HCT116 (cell line): Measurements from ENCODE around the gene MAPK10. TPM values are rescaled to one million over a fixed set of nuclear protein-coding genes. Genes with fewer than 3 reads are reported as not detected.

ENCODE experiments used
- ATAC-seq: fragments of 200-7000 bp; cut with Tn5 transposase; 2 replicates; pipeline ENCODE4 v1.9.1; 2020; ENCODE audit warnings: mild to moderate bottlenecking, moderate library complexity
- BruUV-seq: library from RNA; stranded (reverse); fragments of 400-500 nt; replicated peaks from 2 replicates; lab custom pipeline; 2021; lab: Mats Ljungman, UMichigan
- CTCF ChIA-PET: fragments of 300-600 bp; sonication (Branson Sonifier 250); formaldehyde crosslinking; loops from one replicate; lab custom pipeline; 2021; ENCODE audit warnings: antibody characterized with exemption; lab: Charles Lee
- POLR2A ChIA-PET: fragments of 300-600, 350-600 bp; sonication (Branson Sonifier 250); formaldehyde crosslinking; loops from one replicate; lab custom pipeline; 2021; ENCODE audit warnings: antibody characterized with exemption; lab: Charles Lee
- RAD21 ChIA-PET, 2 experiments: fragments of 300-600 bp; sonication (Branson Sonifier 250); formaldehyde crosslinking; loops; one replicate each; lab custom pipeline; 2023; ENCODE audit warnings: low total read pairs in 2 of 2; ENCODE audit not compliant: uncharacterized antibody in 2 of 2, unreplicated experiment in 2 of 2, low non-redundant PET in 1 of 2; lab: Charles Lee
- DNase-seq: peaks from one replicate; pipeline ENCODE4 v3.0.0-alpha.2; 2010; ENCODE audit warnings: low read depth, low spot score
- H2AFZ ChIP-seq: fragments of 200-600 bp; shearing (Covaris generic), sonication (generic); 2 replicates; pipeline ENCODE4 v1.6.1; 2017; ENCODE audit warnings: low read depth, mixed run types, mixed read lengths, antibody characterized with exemption, low read length; ENCODE audit not compliant: poor library complexity, severe bottlenecking
- H3K27ac ChIP-seq: 2 replicates; pipeline ENCODE4 v1.5.1; 2012; ENCODE audit warnings: low read depth, low read length
- H3K27me3 ChIP-seq: fragments of 200-600 bp; sonication (generic); 2 replicates; pipeline ENCODE4 v1.6.1; 2016; ENCODE audit warnings: mixed run types, low read length, mixed read lengths; ENCODE audit not compliant: insufficient read depth
- H3K36me3 ChIP-seq, 2 experiments: fragments of 200-500 bp in 1 of 2; fragments of 200-600 bp in 1 of 2; sonication (Bioruptor generic) in 1 of 2; sonication (generic) in 1 of 2; 2 replicates each; pipeline versions ENCODE4 v1.5.1 to v1.6.1; 2014 to 2016; ENCODE audit warnings: low read length in 2 of 2, inconsistent platforms in 1 of 2, mixed read lengths in 1 of 2, mixed run types in 1 of 2; ENCODE audit not compliant: insufficient read depth in 2 of 2, control insufficient read depth in 1 of 2
- H3K4me1 ChIP-seq, 2 experiments: fragments of 200-600 bp in 1 of 2; sonication (generic) in 1 of 2; 2 replicates each; pipeline versions ENCODE4 v1.5.1 to v1.6.1; 2012 to 2017; ENCODE audit warnings: low read length in 2 of 2, inconsistent platforms in 1 of 2, mild to moderate bottlenecking in 1 of 2, mixed read lengths in 1 of 2, mixed run types in 1 of 2, moderate library complexity in 1 of 2; ENCODE audit not compliant: insufficient read depth in 2 of 2, control insufficient read depth in 1 of 2
- H3K4me2 ChIP-seq: fragments of 200-600 bp; sonication (generic); 2 replicates; pipeline ENCODE4 v1.6.1; 2017; ENCODE audit warnings: mixed run types, low read length, mixed read lengths
- H3K4me3 ChIP-seq, 2 experiments: fragments of 200-600 bp in 1 of 2; sonication (generic) in 1 of 2; replicated peaks in 1 of 2; 2 replicates each; pipeline ENCODE4 v1.5.1; 2011 to 2016; ENCODE audit warnings: low read length in 2 of 2, control low read depth in 1 of 2, low read depth in 1 of 2, mild to moderate bottlenecking in 1 of 2, mixed read lengths in 1 of 2, mixed run types in 1 of 2
- H3K79me2 ChIP-seq: fragments of 200-600 bp; sonication (generic); 2 replicates; pipeline ENCODE4 v1.6.1; 2017; ENCODE audit warnings: mild to moderate bottlenecking, mixed run types, low read length, moderate library complexity, mixed read lengths; ENCODE audit not compliant: insufficient read depth
- H3K9ac ChIP-seq: fragments of 200-600 bp; sonication (generic); 2 replicates; pipeline ENCODE4 v1.6.1; 2016; ENCODE audit warnings: low read length, mixed read lengths
- H3K9me2 ChIP-seq: fragments of 200-600 bp; sonication (generic), shearing (Covaris generic); 2 replicates; pipeline ENCODE4 v1.6.1; 2017; ENCODE audit warnings: mixed run types, mild to moderate bottlenecking, moderate library complexity; ENCODE audit not compliant: insufficient read depth
- H3K9me3 ChIP-seq, 2 experiments: fragments of 200-500 bp in 1 of 2; fragments of 200-600 bp in 1 of 2; sonication (Bioruptor generic) in 1 of 2; sonication (generic) in 1 of 2; 2 replicates each; pipeline ENCODE4 v1.6.1; 2014 to 2017; ENCODE audit warnings: low read length in 2 of 2, mixed read lengths in 2 of 2, inconsistent platforms in 1 of 2, low read depth in 1 of 2, mild to moderate bottlenecking in 1 of 2, mixed run types in 1 of 2, moderate library complexity in 1 of 2; ENCODE audit not compliant: control insufficient read depth in 1 of 2, insufficient read depth in 1 of 2
- H4K20me1 ChIP-seq: fragments of 200-600 bp; sonication (generic), shearing (Covaris generic); 2 replicates; pipeline ENCODE4 v1.6.1; 2017; ENCODE audit warnings: mixed run types, mild to moderate bottlenecking, moderate library complexity; ENCODE audit not compliant: insufficient read depth
- CBX3 ChIP-seq: IDR thresholded peaks from 2 replicates; pipeline ENCODE4 v1.6.1; 2012; ENCODE audit warnings: low read depth
- CEBPB ChIP-seq: IDR thresholded peaks from 2 replicates; pipeline ENCODE4 v1.6.1; 2012; ENCODE audit warnings: low read depth
- EGR1 ChIP-seq: IDR thresholded peaks from 2 replicates; pipeline ENCODE4 v1.6.1; 2012; ENCODE audit warnings: low read depth
- ELF1 ChIP-seq: IDR thresholded peaks from 2 replicates; pipeline ENCODE4 v1.6.1; 2012; ENCODE audit warnings: low read depth, borderline replicate concordance
- EZH2phosphoT487 ChIP-seq: fragments of 200-600 bp; IDR thresholded peaks from 2 replicates; pipeline ENCODE4 v1.6.1; 2018; ENCODE audit warnings: antibody characterized with exemption, borderline replicate concordance
- FOSL1 ChIP-seq: IDR thresholded peaks from 2 replicates; pipeline ENCODE4 v1.6.1; 2012; ENCODE audit warnings: low read depth
- JUND ChIP-seq: IDR thresholded peaks from 2 replicates; pipeline ENCODE4 v1.6.1; 2012
- POLR2A ChIP-seq: IDR thresholded peaks from 2 replicates; pipeline ENCODE4 v1.7.0; 2011; ENCODE audit warnings: borderline replicate concordance; ENCODE audit not compliant: insufficient read depth, insufficient read length; ENCODE audit errors: extremely low read depth
- RAD21 ChIP-seq: IDR thresholded peaks from 2 replicates; pipeline ENCODE4 v1.6.1; 2012; ENCODE audit warnings: low read depth, mild to moderate bottlenecking
- SIN3A ChIP-seq: IDR thresholded peaks from 2 replicates; pipeline ENCODE4 v1.6.1; 2012; ENCODE audit warnings: low read depth
- SP1 ChIP-seq: IDR thresholded peaks from 2 replicates; pipeline ENCODE4 v1.6.1; 2012; ENCODE audit warnings: low read depth
- SRF ChIP-seq: IDR thresholded peaks from 2 replicates; pipeline ENCODE4 v1.6.1; 2012; ENCODE audit warnings: low read depth
- TCF7L2 ChIP-seq: IDR thresholded peaks from 2 replicates; pipeline ENCODE4 v1.7.0; 2011; ENCODE audit warnings: borderline replicate concordance, inconsistent platforms; ENCODE audit not compliant: insufficient read depth, insufficient read length; ENCODE audit errors: extremely low read depth
- ZFX ChIP-seq: fragments of 450-650 bp; IDR thresholded peaks from 2 replicates; pipeline ENCODE4 v1.6.1; 2017
- ZNF274 ChIP-seq: fragments of 200-500 bp; sonication (Bioruptor generic); IDR thresholded peaks from 2 replicates; pipeline ENCODE4 v1.6.1; 2014; ENCODE audit warnings: mild to moderate bottlenecking, low read depth, low read length, inconsistent platforms
- intact Hi-C: fragments of 100-400 bp; cut with micrococcal nuclease; formaldehyde crosslinking; loops from 2 replicates; pipeline ENCODE4 v1.10.0; 2022
- total RNA-seq: library from RNA; stranded (reverse); gene quantifications from one replicate; pipeline ENCODE4 v1.2.1, GENCODE V29; 2021; ENCODE audit not compliant: unreplicated experiment
- TF ChIP-seq, protein P1 (sequence below): IDR thresholded peaks from 2 replicates; pipeline ENCODE4 v1.6.1; 2012; ENCODE audit warnings: low read depth
- TF ChIP-seq, protein P2 (sequence below): IDR thresholded peaks from 2 replicates; pipeline ENCODE4 v1.6.1; 2011; ENCODE audit warnings: mild to moderate bottlenecking, low read length, moderate library complexity; ENCODE audit not compliant: insufficient replicate concordance; ENCODE audit errors: extremely low read depth
- TF ChIP-seq, protein P3 (sequence below): IDR thresholded peaks from 2 replicates; pipeline ENCODE4 v1.6.1; 2012

Gene MAPK10
- total RNA-seq, 1 experiment from 2014 or later, result 0.52 TPM

DNA sequence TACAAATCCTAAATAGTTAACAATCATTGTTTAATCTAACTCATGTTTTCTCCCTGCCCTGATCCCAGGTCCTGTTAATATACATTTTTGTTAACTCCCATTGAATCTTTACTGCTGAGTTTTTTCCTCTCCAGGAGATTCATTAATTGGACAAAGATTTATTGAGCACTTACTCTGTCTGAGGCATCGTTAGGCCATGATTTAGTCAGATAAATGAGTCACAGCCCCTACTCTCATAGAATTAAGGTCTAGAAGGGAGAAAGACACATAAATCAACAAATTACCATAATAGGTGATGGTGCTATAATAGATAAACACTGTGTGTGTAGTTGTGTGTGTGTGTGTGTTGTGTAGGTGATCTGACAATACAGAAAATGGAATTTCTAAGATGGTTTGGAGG lies 112.5 kb downstream of the MAPK10 start:
- no TSS peak for BruUV-seq
- Histone ChIP-seq H3K27me3 (no peaks in the 10 kb centered on the region), H3K4me3 (no peak overlapping the region), H3K27ac (no peak overlapping the region), H3K79me2 (no peaks in the 10 kb centered on the region), H3K9me3 (no peaks in the 10 kb centered on the region), H2AFZ (no peak overlapping the region), H3K4me2 (no peak overlapping the region), H3K9ac (no peak overlapping the region), H3K4me1 (no peaks in the 10 kb centered on the region), H3K9me2 (no peaks in the 10 kb centered on the region), H4K20me1 (no peaks in the 10 kb centered on the region), H3K36me3 (no peaks in the 10 kb centered on the region)
- ATAC-seq, result no peak
- TF ChIP-seq ELF1 (no peak), ZFX (no peak)
- ChIA-PET POLR2A (no interaction called here), CTCF (no interaction called here), RAD21 (no interaction called here)
- intact Hi-C loops, result no loop called here
- no peak for DNase-seq

DNA sequence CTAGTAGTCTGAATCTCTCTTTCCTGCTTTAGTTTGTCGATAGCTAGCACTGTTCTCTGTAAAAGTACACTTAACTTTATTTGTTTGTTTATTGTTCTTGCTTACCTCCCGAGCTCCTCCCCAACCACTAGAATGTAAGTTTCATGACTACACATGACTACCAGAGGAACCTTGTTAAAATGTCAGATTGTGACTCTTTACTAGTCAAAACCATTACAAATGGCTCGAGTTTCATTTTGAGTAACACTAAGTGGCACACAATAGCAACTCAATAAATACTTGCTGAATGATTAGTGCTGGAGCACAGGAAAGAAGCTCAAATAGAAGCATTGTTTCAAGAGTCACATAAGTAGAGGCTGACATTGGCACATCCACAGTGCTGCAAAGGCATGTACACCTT lies 116.1 kb downstream of the MAPK10 start:
- intact Hi-C loops, result no loop called here
- Histone ChIP-seq H2AFZ (no peak overlapping the region), H3K4me1 (no peaks in the 10 kb centered on the region), H3K79me2 (no peaks in the 10 kb centered on the region), H3K27ac (no peak overlapping the region), H3K9me3 (no peaks in the 10 kb centered on the region), H3K9ac (no peak overlapping the region), H3K4me2 (no peak overlapping the region), H3K4me3 (no peak overlapping the region), H3K9me2 (no peaks in the 10 kb centered on the region), H4K20me1 (no peaks in the 10 kb centered on the region), H3K27me3 (no peaks in the 10 kb centered on the region), H3K36me3 (no peaks in the 10 kb centered on the region)
- ChIA-PET RAD21 (no interaction called here), POLR2A (no interaction called here), CTCF (no interaction called here)
- DNase-seq (no peak), ATAC-seq (no peak)
- no TSS peak for BruUV-seq
- no peak for TF ChIP-seq ZNF274
- TF ChIP-seq TCF7L2, result no peak
- no peak for TF ChIP-seq ELF1
- no peak for TF ChIP-seq POLR2A
- TF ChIP-seq SIN3A, result no peak
- TF ChIP-seq SP1, result no peak
- TF ChIP-seq, protein P1, sequence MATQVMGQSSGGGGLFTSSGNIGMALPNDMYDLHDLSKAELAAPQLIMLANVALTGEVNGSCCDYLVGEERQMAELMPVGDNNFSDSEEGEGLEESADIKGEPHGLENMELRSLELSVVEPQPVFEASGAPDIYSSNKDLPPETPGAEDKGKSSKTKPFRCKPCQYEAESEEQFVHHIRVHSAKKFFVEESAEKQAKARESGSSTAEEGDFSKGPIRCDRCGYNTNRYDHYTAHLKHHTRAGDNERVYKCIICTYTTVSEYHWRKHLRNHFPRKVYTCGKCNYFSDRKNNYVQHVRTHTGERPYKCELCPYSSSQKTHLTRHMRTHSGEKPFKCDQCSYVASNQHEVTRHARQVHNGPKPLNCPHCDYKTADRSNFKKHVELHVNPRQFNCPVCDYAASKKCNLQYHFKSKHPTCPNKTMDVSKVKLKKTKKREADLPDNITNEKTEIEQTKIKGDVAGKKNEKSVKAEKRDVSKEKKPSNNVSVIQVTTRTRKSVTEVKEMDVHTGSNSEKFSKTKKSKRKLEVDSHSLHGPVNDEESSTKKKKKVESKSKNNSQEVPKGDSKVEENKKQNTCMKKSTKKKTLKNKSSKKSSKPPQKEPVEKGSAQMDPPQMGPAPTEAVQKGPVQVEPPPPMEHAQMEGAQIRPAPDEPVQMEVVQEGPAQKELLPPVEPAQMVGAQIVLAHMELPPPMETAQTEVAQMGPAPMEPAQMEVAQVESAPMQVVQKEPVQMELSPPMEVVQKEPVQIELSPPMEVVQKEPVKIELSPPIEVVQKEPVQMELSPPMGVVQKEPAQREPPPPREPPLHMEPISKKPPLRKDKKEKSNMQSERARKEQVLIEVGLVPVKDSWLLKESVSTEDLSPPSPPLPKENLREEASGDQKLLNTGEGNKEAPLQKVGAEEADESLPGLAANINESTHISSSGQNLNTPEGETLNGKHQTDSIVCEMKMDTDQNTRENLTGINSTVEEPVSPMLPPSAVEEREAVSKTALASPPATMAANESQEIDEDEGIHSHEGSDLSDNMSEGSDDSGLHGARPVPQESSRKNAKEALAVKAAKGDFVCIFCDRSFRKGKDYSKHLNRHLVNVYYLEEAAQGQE, result no peak
- TF ChIP-seq CBX3, result no peak
- TF ChIP-seq RAD21, result no peak
- TF ChIP-seq, protein P2, sequence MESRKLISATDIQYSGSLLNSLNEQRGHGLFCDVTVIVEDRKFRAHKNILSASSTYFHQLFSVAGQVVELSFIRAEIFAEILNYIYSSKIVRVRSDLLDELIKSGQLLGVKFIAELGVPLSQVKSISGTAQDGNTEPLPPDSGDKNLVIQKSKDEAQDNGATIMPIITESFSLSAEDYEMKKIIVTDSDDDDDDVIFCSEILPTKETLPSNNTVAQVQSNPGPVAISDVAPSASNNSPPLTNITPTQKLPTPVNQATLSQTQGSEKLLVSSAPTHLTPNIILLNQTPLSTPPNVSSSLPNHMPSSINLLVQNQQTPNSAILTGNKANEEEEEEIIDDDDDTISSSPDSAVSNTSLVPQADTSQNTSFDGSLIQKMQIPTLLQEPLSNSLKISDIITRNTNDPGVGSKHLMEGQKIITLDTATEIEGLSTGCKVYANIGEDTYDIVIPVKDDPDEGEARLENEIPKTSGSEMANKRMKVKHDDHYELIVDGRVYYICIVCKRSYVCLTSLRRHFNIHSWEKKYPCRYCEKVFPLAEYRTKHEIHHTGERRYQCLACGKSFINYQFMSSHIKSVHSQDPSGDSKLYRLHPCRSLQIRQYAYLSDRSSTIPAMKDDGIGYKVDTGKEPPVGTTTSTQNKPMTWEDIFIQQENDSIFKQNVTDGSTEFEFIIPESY, result no peak
- no peak for TF ChIP-seq EGR1
- no peak for TF ChIP-seq SRF
- TF ChIP-seq JUND, result no peak
- TF ChIP-seq CEBPB, result no peak
- TF ChIP-seq, protein P3, sequence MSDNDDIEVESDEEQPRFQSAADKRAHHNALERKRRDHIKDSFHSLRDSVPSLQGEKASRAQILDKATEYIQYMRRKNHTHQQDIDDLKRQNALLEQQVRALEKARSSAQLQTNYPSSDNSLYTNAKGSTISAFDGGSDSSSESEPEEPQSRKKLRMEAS, result no peak
- TF ChIP-seq FOSL1, result no peak
- no peak for TF ChIP-seq EZH2phosphoT487
